ENCODE measurements around the gene PTPN22.

PTPN22 gene

DNA sequence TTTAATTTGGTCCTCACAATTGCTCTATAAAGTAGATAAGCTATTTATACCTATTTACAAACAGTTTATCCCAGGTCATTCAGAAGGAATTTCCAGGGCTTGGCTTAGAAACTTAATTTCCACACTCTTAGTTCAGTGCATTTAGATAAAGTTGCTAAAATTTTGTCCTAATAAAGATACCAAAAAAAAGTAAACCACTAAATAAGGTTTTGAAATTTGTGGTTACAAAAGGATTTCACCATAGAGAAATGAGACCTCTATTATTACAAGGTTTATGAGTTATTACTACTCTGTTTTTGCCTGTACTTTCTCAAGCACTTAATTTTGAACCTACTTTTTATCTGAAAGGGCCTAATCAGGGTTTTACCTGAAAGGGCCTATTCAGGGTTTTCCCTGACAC, 22.4 kb downstream of the PTPN22 start:
- DNase-seq = no peak

DNA sequence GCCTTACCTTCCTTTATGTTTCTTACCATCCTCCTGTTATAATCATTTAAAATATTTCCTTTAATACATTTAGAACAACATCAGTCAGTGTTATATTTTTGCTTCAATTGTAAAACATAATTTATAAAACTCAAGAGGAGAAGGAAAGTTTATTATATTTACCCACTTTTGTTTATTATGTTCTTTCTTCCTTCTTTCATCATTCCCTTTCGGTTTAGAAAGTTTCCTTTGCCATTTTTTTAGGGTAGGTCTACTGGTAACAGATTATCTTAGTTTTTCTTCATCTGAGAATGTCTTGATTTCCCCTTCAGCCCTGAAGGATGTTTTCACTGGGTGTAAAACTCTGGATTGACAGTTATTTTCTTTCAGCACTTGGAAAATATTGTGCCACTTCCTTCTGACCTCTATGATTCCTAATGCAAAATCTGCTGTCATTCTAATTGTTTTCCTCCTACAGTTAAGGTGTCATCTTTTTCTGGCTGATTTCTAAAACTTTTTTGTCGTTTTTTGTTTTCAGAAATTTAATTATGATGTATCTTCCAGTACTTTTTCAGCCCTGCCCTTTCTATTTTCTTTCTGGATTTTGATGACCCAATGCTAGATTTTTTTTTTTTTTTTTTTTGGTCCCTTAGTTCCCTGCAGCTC, 25.0 kb downstream of the PTPN22 start:
- no peak for DNase-seq

GRCh38 chr1:113836534-113836933, 35.0 kb downstream of the PTPN22 start:
- no peak for DNase-seq

DNA sequence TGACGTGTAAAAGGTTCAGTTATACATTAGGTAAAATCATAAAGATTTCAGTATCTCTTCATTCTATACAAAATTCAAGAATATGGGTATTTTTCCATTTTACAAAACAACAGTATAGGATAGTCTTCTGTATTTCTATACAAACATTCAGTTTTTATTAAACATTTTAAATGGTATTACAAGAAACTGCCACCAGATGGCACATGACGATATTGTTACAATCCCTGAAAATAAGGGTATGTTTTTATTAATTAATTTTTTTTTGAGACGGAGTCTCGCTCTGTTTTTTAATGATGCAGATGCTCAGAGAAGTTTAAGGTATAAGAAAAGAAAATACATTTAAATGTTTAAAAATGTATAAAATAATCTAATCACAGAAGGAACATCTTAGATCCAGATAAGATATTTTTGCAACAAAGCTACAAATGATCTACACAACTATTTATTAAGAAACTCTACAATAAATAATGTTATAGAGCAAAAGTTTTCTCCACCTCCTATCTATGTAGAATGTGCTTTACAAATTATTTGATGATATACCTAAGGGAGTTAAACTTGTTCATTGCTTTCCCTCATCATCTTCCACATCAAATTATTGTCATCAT, 35.7 kb downstream of the PTPN22 start:
- DNase-seq = no peak

- no peak for DNase-seq
Observed at GRCh38 chr1:113834716-113835115, 36.8 kb downstream of the PTPN22 start.

DNA sequence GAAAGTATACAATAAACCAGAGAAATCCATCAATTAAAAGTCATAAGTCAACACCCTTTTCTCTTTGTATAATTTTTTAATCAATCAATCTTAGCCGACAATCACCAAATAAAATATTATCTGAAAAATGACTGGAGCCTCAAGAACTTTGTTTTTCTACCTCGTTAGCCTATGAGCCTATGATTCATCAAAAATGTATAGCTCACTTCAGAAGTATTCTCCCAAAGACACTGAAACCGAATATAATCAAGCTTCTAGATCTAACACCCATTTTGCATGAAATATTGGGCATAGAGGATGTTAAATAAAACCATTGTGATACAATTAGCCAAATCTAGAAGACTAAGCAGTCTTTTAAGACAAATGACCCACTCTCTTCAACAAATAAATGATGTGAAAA, 41.5 kb downstream of the PTPN22 start:
- DNase-seq = no peak

DNA sequence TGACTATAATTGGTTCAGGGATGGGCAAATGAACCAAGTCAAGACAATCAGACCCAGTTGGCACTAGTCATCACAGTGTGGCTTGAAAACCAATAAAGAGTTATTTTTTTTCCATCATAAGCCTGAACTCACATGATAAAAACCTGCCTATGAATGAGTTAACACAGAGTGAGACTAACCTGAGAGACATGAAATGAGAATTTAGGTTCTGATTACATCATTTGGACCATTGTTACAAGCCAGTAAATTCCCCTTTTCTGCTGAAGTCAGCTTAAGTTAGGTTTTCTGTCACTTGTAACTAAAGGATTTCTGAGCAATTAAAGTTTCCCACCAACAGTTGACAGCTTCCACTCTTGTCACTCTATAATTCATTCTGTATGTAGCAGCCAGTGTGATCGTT, 49.6 kb downstream of the PTPN22 start:
- DNase-seq = no peak

DNA sequence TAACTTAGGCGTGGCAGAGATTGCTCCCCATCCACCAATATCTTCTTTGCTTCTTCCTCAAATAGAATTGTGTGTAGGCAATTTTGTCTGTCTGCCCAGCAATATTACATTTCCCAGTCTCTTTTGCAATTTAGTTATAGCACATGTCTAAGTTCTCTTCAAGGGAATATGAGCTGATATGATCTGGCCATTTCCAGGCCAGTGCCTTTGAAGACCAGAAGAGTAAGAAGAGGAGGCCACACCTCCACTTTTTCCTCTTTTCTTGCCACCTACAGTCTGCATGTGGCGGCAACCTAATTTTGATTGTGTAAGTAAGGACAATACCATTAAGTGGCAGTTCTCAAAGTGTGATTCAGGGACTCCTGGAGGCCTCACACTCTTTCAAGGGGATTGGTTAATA, 52.9 kb downstream of the PTPN22 start:
- DNase-seq = no peak

DNA sequence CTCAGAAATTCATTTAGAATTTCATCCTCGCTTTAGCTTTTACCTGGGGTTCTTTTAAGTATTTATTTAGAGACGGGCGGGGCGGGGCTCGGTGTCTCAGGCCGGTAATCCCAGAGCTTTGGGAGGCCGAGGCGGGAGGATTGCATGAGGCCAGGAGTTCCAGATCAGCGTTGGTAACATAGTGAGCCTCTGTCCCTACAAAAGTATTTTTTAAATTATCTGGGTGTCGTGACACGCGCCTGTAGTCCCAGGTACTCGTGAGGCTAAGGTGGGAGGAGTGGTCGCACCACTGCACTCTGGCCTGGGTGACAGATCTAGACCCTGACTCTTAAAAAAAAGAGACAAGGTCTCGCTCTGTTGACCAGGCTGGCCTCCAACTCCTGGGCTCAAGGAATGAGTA, 58.3 kb downstream of the PTPN22 start:
- no peak for DNase-seq

GRCh38 chr1:113812661-113813135, 58.8 kb downstream of the PTPN22 start:
- DNase-seq = no peak

DNA sequence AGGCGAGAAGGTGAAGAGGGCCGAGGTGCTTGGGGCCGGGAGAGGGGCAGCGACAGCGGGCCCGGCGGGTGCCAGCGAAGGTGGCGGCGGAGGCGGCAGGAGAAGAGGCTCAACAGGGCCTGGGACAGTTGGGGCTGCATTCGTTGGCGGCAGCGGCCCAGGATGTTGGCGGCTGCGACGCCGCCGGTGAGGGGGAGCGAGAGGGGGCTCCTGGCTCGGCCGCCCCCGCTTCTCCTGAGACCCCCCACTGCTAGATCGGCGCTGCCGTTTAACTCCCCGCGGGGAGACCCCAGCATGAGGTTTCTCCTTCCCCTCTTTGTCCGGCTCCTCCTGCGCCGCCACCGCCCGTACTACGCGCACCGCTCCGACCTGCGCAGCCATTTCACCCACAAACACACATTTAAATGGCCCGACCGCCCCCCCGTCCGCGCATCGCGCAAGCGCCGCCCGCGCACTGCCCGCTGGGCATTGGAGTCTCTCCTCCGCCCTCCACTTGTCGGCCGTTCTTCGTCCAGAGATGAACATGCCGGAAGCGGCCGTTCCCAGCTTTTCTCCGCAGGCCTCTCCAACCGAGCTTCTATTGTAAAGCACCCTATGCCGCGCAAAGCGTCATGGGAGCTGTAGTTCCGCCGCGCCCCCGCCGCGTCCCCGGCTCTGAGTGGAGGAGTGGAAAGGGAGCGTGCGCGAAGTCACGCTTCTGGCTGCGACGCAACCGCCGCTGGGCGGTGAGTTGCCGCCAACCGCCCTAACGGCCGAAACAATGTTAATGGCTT, 59.4 kb downstream of the PTPN22 start, which contains the start of gene RSBN1:
RSBN1 (minus strand) TSS at position 589 of the 773 bp plus-strand sequence; CDS start at position 525, 64 bp downstream.
- peak; percentile 96 for DNase-seq

DNA sequence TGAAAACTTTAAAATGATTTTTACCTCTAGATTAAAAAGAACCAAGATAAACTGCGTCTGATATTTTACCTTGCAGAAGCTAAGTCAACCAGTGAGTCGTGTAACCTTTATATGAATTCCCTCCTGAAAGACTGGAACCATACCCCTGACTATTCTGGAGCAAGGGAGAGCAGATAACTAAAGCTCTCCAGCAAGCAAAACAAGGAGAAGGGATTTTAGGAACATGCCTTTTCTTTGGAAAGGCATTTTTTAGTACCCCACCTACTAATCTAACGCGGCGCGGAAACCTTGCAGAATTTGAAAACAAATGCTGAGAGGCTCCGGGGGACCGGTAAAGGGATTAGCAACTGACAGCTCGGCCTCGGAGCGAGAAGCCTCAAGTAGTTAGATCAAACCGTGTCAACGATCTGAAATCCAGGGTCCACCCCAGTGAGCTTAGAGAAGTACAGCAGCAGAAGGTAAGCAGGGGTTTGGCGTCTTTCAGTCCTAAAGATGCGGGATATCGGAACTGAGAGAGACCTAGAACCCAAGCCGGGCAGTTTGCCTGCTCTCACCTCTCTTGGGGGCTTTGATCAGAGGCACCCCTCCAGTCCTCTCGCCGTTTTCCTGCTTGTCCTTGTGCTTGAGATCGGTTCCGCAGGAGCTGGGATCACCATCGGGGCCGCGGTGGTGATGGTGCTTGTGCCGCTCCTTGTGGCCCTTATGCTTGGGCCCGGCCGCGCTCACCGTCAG, 60.2 kb downstream of the PTPN22 start:
- DNase-seq = no peak

- DNase-seq = no peak
Observed at GRCh38 chr1:113809670-113810602, 61.6 kb downstream of the PTPN22 start.

- no peak for DNase-seq
Observed at GRCh38 chr1:113808450-113809195, 62.9 kb downstream of the PTPN22 start.

DNA sequence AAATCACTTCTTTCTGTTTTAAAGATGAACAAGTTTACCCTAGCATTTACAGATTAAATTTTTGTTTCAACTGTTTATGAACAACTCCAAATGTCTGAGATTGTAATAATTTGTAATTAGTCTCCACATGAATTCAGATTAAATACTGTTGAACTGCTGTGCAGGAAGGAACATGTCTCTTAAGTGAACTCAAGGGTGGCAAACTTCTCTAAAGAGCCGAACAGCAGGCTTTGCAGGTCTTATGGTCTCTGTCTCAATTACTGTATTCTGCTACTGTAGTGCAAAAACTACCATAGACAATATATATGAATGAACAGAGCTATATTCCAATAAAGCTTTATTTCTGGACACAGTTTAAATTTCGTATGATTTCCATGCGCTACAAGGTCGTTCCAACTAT, 65.9 kb downstream of the PTPN22 start:
- DNase-seq = no peak

GRCh38 chr1:113805256-113805531, 66.3 kb downstream of the PTPN22 start:
- no peak for DNase-seq

DNA sequence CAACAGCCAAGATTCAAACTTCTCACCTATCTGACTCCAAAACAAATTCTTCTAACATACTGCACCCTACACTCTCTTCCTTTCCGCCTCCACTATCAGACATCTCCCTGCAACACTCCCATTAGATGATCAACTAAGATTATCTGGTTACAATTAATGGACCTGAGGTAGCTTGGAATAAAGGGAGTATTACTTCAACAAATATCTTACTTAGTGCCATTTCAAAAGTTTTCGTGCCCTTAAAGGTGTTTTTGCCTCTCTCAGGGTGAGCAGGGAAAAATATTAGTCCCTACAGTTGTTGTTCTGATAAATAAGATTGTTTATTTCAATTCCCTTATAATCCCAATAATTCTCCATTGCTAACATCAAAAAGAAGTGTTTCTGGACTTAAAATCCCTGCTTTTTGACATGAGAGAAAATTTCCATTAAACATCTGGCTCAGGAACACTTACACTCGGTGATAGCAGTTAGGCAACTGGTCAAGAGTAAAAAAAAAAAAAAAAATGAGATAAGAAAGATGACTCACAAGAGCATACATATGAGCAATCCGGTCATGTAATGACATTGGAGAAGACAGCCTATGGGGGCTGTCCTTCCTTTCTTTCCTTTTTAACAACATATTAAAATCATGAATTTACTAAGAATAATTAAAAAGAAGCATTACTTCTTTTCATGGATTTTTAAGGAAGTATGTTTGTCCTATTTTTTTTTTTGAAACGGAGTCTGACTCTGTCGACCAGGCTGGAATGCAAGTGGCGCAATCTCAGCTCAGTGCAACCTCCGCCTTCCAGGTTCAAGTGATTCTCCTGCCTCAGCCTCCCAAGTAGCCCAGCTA, 66.9 kb downstream of the PTPN22 start:
- no peak for DNase-seq

- no peak for DNase-seq
Observed at GRCh38 chr1:113802367-113803007, 69.0 kb downstream of the PTPN22 start.

- no peak for DNase-seq
Observed at GRCh38 chr1:113800487-113800886, 71.0 kb downstream of the PTPN22 start.

DNA sequence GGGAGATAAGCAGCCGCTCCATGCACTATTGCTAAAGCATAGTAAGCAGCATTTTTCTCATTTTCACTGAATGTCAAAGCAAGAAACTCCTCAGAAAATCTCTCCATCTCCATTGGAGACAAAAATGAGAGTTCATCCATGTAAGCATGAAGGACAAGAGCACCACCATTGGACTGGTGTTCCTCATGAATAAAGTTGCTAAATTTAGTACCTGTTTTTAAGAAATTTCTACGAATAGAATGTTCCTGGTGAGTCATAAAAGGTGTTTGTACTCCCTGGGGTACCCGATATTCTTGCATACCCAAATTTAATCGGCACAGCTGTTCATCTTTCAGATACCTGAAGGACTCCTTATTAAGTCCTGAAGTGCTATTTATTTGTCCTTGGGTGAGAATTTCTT, 74.0 kb downstream of the PTPN22 start:
- no peak for DNase-seq
